ENCODE results near the gene COPG2. TPM values are rescaled to one million over a fixed set of nuclear protein-coding genes. Genes with fewer than 3 reads are reported as not detected.
A peak's percentile ranks its signal among the peaks of the same experiment; 100 is the strongest.
"Not testable (repeated sequence)": the region's sequence is repeated elsewhere in the genome, so short reads cannot be mapped to it uniquely, and the experiment has no call there.

COPG2 gene
- total RNA-seq, 4 donors from 2014 or later = 22.4 to 25.7 (median 24.7) TPM

- H3K27me3 ChIP-seq = no peaks in the 10 kb centered on the region
- TF ChIP-seq POLR2A (IDR thresholded peaks at IDR 0.05) = no peak
- no peaks in the 10 kb centered on the region for H3K9me3 ChIP-seq
- 94 to 96% methylated on average over 2 of the region's 2 CpGs for WGBS, 2 donors
- intact Hi-C loops (cut with DNase I) = no loop called here
- no peaks in the 10 kb centered on the region for H3K36me3 ChIP-seq
- DNase-seq = no peak
- H3K4me3 ChIP-seq (replicated peaks in 1 of 3) = no peak overlapping the region
- no peaks in the 10 kb centered on the region for H3K4me1 ChIP-seq
- H3K27ac ChIP-seq = no peak overlapping the region
Measured at GRCh38 chr7:130529417-130529816, 139.1 kb downstream of the COPG2 start.

DNA sequence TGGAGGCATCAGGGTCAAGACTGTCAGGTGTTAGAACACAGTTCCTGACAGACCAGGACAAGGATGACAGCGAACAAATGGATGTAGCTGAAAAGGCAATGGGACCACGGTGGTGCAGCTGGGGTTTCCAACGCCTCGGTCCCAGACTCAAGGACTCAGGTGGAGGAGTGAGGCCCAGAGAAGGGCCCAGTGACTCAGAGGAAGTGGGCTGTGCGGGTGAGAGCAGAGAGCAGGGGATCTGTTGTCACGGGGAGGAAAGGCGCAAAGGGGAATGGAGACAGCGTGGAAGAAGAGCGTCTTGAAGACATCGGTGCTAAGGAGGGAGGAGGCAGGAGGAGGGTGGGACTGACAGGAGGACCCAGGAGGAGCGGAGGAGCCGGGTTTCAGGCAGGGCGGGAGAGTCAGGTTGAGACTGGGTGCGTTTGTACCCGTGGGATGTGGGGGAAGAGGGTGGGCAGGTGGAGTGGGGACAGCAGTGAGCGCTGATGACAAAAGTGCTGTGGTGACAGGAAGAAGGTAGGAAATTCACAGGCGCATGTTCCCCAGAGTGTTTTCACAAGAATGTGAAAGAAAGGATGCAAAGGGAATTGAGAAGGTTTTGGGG, 140.7 kb downstream of the COPG2 start:
- DNase-seq; intact Hi-C loops (cut with DNase I); H3K27me3 ChIP-seq; H3K36me3 ChIP-seq; H3K4me1 ChIP-seq; H3K9me3 ChIP-seq; H3K27ac ChIP-seq; H3K4me3 ChIP-seq (replicated peaks in 1 of 3): not testable (repeated sequence)
- 81 to 88% methylated on average over 17 of the region's 17 CpGs for WGBS, 2 donors

DNA sequence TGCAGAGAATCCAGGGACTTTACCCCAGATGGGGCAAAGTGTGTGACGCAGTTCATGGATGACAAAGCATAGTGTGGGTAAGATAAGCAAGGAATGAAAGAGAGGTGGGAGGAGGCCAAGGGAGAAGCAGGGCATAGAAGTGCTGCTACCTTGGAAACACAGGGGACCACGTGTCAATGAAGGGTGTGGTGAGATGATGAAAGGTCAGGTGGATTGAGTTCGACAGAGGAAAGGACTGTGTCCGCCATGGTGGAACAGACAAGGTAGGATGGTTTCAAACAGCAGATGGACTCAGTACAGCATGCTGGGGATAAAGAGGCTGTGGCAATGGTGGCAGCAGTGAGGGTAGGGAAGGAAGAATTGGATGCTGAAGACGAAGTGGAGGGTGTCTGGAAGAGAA, 143.9 kb downstream of the COPG2 start:
- no peaks in the 10 kb centered on the region for H3K4me1 ChIP-seq
- no peaks in the 10 kb centered on the region for H3K9me3 ChIP-seq
- DNase-seq = no peak
- no peak for TF ChIP-seq POLR2A (IDR thresholded peaks at IDR 0.05)
- TF ChIP-seq, protein P1, sequence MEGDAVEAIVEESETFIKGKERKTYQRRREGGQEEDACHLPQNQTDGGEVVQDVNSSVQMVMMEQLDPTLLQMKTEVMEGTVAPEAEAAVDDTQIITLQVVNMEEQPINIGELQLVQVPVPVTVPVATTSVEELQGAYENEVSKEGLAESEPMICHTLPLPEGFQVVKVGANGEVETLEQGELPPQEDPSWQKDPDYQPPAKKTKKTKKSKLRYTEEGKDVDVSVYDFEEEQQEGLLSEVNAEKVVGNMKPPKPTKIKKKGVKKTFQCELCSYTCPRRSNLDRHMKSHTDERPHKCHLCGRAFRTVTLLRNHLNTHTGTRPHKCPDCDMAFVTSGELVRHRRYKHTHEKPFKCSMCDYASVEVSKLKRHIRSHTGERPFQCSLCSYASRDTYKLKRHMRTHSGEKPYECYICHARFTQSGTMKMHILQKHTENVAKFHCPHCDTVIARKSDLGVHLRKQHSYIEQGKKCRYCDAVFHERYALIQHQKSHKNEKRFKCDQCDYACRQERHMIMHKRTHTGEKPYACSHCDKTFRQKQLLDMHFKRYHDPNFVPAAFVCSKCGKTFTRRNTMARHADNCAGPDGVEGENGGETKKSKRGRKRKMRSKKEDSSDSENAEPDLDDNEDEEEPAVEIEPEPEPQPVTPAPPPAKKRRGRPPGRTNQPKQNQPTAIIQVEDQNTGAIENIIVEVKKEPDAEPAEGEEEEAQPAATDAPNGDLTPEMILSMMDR (IDR thresholded peaks at IDR 0.05) = no peak
- no peak overlapping the region for H3K27ac ChIP-seq
- intact Hi-C loops (cut with DNase I) = no loop called here
- H3K36me3 ChIP-seq = no peaks in the 10 kb centered on the region
- no peak overlapping the region for H3K4me3 ChIP-seq (replicated peaks in 1 of 3)
- no peaks in the 10 kb centered on the region for H3K27me3 ChIP-seq
- 92 to 94% methylated on average over 5 of the region's 5 CpGs for WGBS, 2 donors

GRCh38 chr7:130523519-130524125, 144.9 kb downstream of the COPG2 start:
- DNase-seq; H3K36me3 ChIP-seq; H3K27me3 ChIP-seq; intact Hi-C loops (cut with DNase I); H3K4me1 ChIP-seq; H3K27ac ChIP-seq; H3K9me3 ChIP-seq; H3K4me3 ChIP-seq (replicated peaks in 1 of 3): not testable (repeated sequence)
- 92 to 96% methylated on average over 17 of the region's 17 CpGs for WGBS, 2 donors

GRCh38 chr7:130521258-130521951, 147.1 kb downstream of the COPG2 start:
- intact Hi-C loops (cut with DNase I) = no loop called here

GRCh38 chr7:130515315-130516040, 153.1 kb downstream of the COPG2 start:
- peak in 1 of 2 donors; percentile 3 for DNase-seq
- no peaks in the 10 kb centered on the region for H3K9me3 ChIP-seq
- no peak overlapping the region for H3K27ac ChIP-seq
- H3K4me3 ChIP-seq (replicated peaks in 1 of 3) = no peak overlapping the region
- no peaks in the 10 kb centered on the region for H3K27me3 ChIP-seq
- peaks cover 0 to 5% of the 10 kb centered on the region in 2 donors for H3K4me1 ChIP-seq
- intact Hi-C loops (cut with DNase I) = no loop called here
- WGBS, 2 donors = 68 to 72% methylated on average over 3 of the region's 3 CpGs
- H3K36me3 ChIP-seq = peaks cover 0 to 6% of the 10 kb centered on the region in 2 donors
- TF ChIP-seq, protein P1 (IDR thresholded peaks at IDR 0.05) = no peak
- TF ChIP-seq POLR2A (IDR thresholded peaks at IDR 0.05) = no peak

More at GRCh38 chr7:130521258-130521951, 147.1 kb downstream of the COPG2 start:
- Histone ChIP-seq H3K36me3 (no peaks in the 10 kb centered on the region), H3K4me3 (replicated peaks in 1 of 3) (no peak overlapping the region), H3K27ac (no peak overlapping the region), H3K4me1 (no peaks in the 10 kb centered on the region), H3K27me3 (no peaks in the 10 kb centered on the region), H3K9me3 (no peaks in the 10 kb centered on the region)
- 92 to 95% methylated on average over 4 of the region's 4 CpGs for WGBS, 2 donors
- no peak for DNase-seq
- TF ChIP-seq POLR2A (IDR thresholded peaks at IDR 0.05) = no peak
- TF ChIP-seq, protein P1 (IDR thresholded peaks at IDR 0.05) = no peak

All from thyroid gland (tissue), 4 donors.